PC-9 (cell line): ENCODE measurements around the gene TRIM38.
"Not testable (repeated sequence)": the region's sequence is repeated elsewhere in the genome, so short reads cannot be mapped to it uniquely, and the experiment has no call there.

Experiments
- EZH2 ChIP-seq: fragments of 200-600 bp; sonication (generic); IDR thresholded peaks from 2 replicates; pipeline ENCODE4 v1.8.0; 2017; ENCODE audit warnings: antibody characterized with exemption, low read depth
- TF ChIP-seq, protein P1 (sequence below): fragments of 200-600 bp; sonication (generic); conservative IDR thresholded peaks from 2 replicates; pipeline ENCODE4 v1.6.1; 2017; ENCODE audit warnings: mixed run types, antibody characterized with exemption, mild to moderate bottlenecking, moderate library complexity

DNA sequence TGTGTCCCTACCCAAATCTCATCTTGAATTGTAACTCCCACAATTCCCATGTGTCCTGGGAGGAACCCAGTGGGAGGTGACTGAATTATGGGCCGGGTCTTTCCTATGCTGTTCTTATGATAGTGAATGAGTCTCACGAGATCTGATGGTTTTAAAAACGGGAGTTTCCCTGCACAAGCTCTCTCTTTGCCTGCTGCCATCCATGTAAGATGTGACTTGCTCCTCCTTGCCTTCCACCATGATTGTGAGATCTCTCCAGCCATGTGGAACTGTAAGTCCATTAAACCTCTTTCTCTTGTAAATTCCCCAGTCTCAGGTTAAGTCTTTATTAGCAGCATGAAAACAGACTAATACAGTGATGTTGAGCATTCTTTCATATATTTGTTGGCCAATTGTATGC, 16.9 kb upstream of the TRIM38 start:
- TF ChIP-seq, protein P1, sequence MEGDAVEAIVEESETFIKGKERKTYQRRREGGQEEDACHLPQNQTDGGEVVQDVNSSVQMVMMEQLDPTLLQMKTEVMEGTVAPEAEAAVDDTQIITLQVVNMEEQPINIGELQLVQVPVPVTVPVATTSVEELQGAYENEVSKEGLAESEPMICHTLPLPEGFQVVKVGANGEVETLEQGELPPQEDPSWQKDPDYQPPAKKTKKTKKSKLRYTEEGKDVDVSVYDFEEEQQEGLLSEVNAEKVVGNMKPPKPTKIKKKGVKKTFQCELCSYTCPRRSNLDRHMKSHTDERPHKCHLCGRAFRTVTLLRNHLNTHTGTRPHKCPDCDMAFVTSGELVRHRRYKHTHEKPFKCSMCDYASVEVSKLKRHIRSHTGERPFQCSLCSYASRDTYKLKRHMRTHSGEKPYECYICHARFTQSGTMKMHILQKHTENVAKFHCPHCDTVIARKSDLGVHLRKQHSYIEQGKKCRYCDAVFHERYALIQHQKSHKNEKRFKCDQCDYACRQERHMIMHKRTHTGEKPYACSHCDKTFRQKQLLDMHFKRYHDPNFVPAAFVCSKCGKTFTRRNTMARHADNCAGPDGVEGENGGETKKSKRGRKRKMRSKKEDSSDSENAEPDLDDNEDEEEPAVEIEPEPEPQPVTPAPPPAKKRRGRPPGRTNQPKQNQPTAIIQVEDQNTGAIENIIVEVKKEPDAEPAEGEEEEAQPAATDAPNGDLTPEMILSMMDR = not testable (repeated sequence)
- not testable (repeated sequence) for TF ChIP-seq EZH2
